Neural progenitor cell (in vitro differentiated cells): Measurements from ENCODE around the gene COL19A1. TPM values are rescaled to one million over a fixed set of nuclear protein-coding genes. Genes with fewer than 3 reads are reported as not detected.
"Not testable (repeated sequence)": the region's sequence is repeated elsewhere in the genome, so short reads cannot be mapped to it uniquely, and the experiment has no call there.

Experiments
- DNase-seq: peaks from one replicate; pipeline ENCODE4 v3.0.0-alpha.2; 2016; ENCODE audit warnings: low spot score
- H2AFZ ChIP-seq: fragments of 200-600 bp; sonication (generic); replicated peaks from 2 replicates; pipeline ENCODE4 v1.6.1; 2016; ENCODE audit warnings: antibody characterized with exemption
- H3F3A ChIP-seq: fragments of 200-600 bp; sonication (generic); 2 replicates; pipeline ENCODE4 v1.6.1; 2016; ENCODE audit warnings: antibody characterized with exemption, low read depth
- H3K27ac ChIP-seq: fragments of 200-600 bp; sonication (generic); 2 replicates; pipeline ENCODE4 v1.5.1; 2016; ENCODE audit warnings: mild to moderate bottlenecking
- H3K27me3 ChIP-seq: fragments of 200-600 bp; sonication (generic); 2 replicates; pipeline ENCODE4 v1.6.1; 2016; ENCODE audit warnings: mild to moderate bottlenecking, moderate library complexity
- H3K36me3 ChIP-seq: fragments of 200-600 bp; sonication (generic); 2 replicates; pipeline ENCODE4 v1.5.1; 2016
- H3K4me1 ChIP-seq: fragments of 200-600 bp; sonication (generic); 2 replicates; pipeline ENCODE4 v1.6.1; 2016; ENCODE audit warnings: mixed run types
- H3K4me2 ChIP-seq: fragments of 200-600 bp; sonication (generic); 2 replicates; pipeline ENCODE4 v1.6.1; 2016
- H3K4me3 ChIP-seq: fragments of 200-600 bp; sonication (generic); 2 replicates; pipeline ENCODE4 v1.5.1; 2016
- H3K79me2 ChIP-seq: fragments of 200-600 bp; sonication (generic); 2 replicates; pipeline ENCODE4 v1.6.1; 2016; ENCODE audit warnings: low read depth
- H3K9ac ChIP-seq: fragments of 200-600 bp; sonication (generic); 2 replicates; pipeline ENCODE4 v1.6.1; 2016
- H3K9me3 ChIP-seq: fragments of 200-600 bp; sonication (generic); 2 replicates; pipeline ENCODE4 v1.5.1; 2016; ENCODE audit warnings: low read depth
- H4K20me1 ChIP-seq: fragments of 200-600 bp; sonication (generic); 2 replicates; pipeline ENCODE4 v1.6.1; 2016; ENCODE audit warnings: low read depth
- H3K27ac Mint-ChIP-seq: 3 replicates; pipeline ENCODE4 v1.8.0; 2021; ENCODE audit warnings: mixed read lengths
- H3K27me3 Mint-ChIP-seq: 2 replicates; pipeline ENCODE4 v1.8.0; 2022; ENCODE audit warnings: low read depth, mild to moderate bottlenecking, inconsistent platforms, moderate library complexity, mixed read lengths; ENCODE audit not compliant: insufficient read depth
- H3K36me3 Mint-ChIP-seq: 3 replicates; pipeline ENCODE4 v1.8.0; 2021; ENCODE audit warnings: mixed read lengths
- H3K4me1 Mint-ChIP-seq: 3 replicates; pipeline ENCODE4 v1.8.0; 2021; ENCODE audit warnings: mixed read lengths
- H3K4me3 Mint-ChIP-seq: 3 replicates; pipeline ENCODE4 v1.8.0; 2021; ENCODE audit warnings: mild to moderate bottlenecking, moderate library complexity, mixed read lengths
- H3K9me3 Mint-ChIP-seq: 3 replicates; pipeline ENCODE4 v1.8.0; 2020; ENCODE audit warnings: mixed read lengths
- EZH2 ChIP-seq: fragments of 200-600 bp; sonication (generic); IDR thresholded peaks from 2 replicates; pipeline ENCODE4 v1.6.1; 2017; ENCODE audit warnings: antibody characterized with exemption, mild to moderate bottlenecking, moderate library complexity
- EZH2phosphoT487 ChIP-seq: fragments of 200-600 bp; sonication (generic); IDR thresholded peaks from 2 replicates; pipeline ENCODE4 v1.6.1; 2017; ENCODE audit warnings: antibody characterized with exemption
- total RNA-seq: library from RNA; depleted of rRNA; stranded (reverse); fragments of >200 nt; gene quantifications from 2 replicates; pipeline ENCODE4 v1.2.3, GENCODE V29; 2015; ENCODE audit warnings: low replicate concordance
- TF ChIP-seq, protein P1 (sequence below): fragments of 200-600 bp; sonication (generic); IDR thresholded peaks from 2 replicates; pipeline ENCODE4 v1.5.1; 2017; ENCODE audit warnings: antibody characterized with exemption, mild to moderate bottlenecking

COL19A1 gene
- total RNA-seq, 1 donor from 2014 or later, result not detected

DNA sequence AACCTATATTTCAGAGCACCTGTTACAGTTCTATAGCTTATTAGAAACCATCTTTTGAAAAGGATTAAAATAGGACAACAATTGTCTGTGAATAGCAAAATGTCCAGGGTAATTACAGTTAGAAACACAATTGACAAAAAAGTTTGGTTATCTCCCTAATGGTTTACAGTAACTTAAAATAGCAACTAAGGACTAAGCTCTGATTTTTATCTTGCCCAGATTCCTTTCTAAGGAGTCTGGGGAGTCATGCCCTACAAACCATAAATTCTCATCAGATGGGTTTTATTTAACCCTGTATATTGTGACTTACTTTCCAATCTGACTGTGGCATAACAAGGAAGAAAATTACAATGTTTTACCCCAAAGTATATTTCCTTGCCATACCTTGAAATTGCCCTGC, 26.9 kb downstream of the COL19A1 start:
- not testable (repeated sequence) for H3K27me3 Mint-ChIP-seq, H4K20me1 ChIP-seq, H3K9me3 Mint-ChIP-seq, H3K9me3 ChIP-seq, H3K4me3 ChIP-seq, H3K27ac ChIP-seq, H3K4me3 Mint-ChIP-seq, DNase-seq, H3K36me3 ChIP-seq, H3K36me3 Mint-ChIP-seq, H3K9ac ChIP-seq, H2AFZ ChIP-seq, H3K4me1 Mint-ChIP-seq, H3F3A ChIP-seq, H3K79me2 ChIP-seq, H3K27me3 ChIP-seq, H3K4me2 ChIP-seq, H3K27ac Mint-ChIP-seq
- peaks cover 15% of the 10 kb centered on the region for H3K4me1 ChIP-seq

DNA sequence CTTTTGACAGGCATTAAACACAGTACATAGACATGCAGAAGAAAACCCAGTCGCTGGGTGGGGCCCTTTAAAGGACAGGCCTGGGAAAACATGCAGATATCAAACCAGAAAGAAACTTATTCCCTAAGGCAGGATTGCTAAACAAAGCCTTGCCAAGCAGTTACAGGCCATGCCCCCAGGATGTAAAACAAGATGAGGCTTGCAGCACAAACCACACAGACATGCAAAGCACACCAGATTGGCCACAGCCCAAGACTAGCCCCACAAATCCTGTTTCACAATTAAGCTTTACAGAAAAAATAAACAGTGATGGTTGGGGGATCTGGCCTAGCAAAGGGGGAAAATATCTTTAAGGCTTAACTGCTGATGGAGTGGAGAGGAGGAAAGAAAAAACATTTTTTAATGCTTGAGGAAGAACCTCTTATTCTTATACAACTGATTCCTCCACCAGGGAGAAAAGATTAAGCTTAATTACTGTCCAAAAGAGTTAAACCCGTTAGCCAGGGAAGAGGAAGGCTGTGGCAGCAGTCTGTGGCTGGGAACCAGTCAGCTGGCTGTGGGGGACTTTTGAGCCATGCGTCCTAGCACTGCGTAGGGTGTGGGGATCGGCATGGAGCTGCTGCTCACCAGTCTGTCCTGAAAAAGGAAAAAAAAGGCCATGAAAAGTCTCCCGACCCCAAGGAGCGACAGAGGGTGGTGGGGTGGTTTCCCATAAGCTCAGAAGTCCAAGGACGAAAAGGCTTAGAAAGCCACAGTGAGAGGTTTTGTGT, 28.4 kb downstream of the COL19A1 start:
- H3K79me2 ChIP-seq, result no peaks in the 10 kb centered on the region
- no peaks in the 10 kb centered on the region for H3K27me3 ChIP-seq
- no peaks in the 10 kb centered on the region for H3K36me3 ChIP-seq
- no peak overlapping the region for H3K4me3 Mint-ChIP-seq
- TF ChIP-seq, protein P1, sequence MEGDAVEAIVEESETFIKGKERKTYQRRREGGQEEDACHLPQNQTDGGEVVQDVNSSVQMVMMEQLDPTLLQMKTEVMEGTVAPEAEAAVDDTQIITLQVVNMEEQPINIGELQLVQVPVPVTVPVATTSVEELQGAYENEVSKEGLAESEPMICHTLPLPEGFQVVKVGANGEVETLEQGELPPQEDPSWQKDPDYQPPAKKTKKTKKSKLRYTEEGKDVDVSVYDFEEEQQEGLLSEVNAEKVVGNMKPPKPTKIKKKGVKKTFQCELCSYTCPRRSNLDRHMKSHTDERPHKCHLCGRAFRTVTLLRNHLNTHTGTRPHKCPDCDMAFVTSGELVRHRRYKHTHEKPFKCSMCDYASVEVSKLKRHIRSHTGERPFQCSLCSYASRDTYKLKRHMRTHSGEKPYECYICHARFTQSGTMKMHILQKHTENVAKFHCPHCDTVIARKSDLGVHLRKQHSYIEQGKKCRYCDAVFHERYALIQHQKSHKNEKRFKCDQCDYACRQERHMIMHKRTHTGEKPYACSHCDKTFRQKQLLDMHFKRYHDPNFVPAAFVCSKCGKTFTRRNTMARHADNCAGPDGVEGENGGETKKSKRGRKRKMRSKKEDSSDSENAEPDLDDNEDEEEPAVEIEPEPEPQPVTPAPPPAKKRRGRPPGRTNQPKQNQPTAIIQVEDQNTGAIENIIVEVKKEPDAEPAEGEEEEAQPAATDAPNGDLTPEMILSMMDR, result no peak
- TF ChIP-seq EZH2, result no peak
- TF ChIP-seq EZH2phosphoT487, result no peak
- no peaks in the 10 kb centered on the region for H3F3A ChIP-seq
- H3K4me1 Mint-ChIP-seq, result peaks cover 5% of the 10 kb centered on the region
- peaks cover 2% of the 10 kb centered on the region for H3K9me3 Mint-ChIP-seq
- peak; percentile 13 for DNase-seq
- H3K9ac ChIP-seq, result no peak overlapping the region
- peak overlapping the region; percentile 11 for H3K27ac ChIP-seq
- no peak overlapping the region for H3K4me3 ChIP-seq
- H3K27me3 Mint-ChIP-seq, result no peaks in the 10 kb centered on the region
- H3K4me2 ChIP-seq, result no peak overlapping the region
- peaks cover 15% of the 10 kb centered on the region for H3K4me1 ChIP-seq
- no peaks in the 10 kb centered on the region for H4K20me1 ChIP-seq
- no peaks in the 10 kb centered on the region for H3K9me3 ChIP-seq
- H2AFZ ChIP-seq, result peak overlapping the region; percentile 21
- H3K27ac Mint-ChIP-seq, result no peak overlapping the region
- no peaks in the 10 kb centered on the region for H3K36me3 Mint-ChIP-seq

DNA sequence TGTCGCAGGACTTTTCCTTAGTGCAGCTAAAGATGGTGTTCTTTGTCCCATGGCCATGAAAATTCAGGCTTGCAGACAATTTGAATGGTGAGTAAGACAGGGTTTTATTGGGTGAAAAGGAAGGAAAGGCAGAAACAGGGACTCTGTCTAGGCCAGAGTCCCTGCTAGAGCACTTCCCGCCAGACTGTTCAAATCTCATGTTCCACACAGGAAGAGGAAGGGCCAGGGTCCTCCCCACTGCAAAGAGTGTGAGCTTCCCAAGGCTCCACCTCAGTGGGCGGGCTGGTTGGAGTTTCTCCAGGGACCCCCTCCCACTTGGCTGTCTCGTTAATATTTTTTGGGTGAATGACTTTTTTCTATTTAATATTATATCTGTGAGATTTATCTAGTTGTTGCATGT, 29.0 kb downstream of the COL19A1 start:
- DNase-seq, result no peak
- no peak overlapping the region for H3K27ac Mint-ChIP-seq
- peaks cover 5% of the 10 kb centered on the region for H3K4me1 Mint-ChIP-seq
- H3K9ac ChIP-seq, result no peak overlapping the region
- no peak overlapping the region for H3K4me3 ChIP-seq
- H3K79me2 ChIP-seq, result no peaks in the 10 kb centered on the region
- peak overlapping the region; percentile 21 for H2AFZ ChIP-seq
- H3K4me3 Mint-ChIP-seq, result no peak overlapping the region
- H3K36me3 ChIP-seq, result no peaks in the 10 kb centered on the region
- no peak overlapping the region for H3K4me2 ChIP-seq
- no peaks in the 10 kb centered on the region for H3F3A ChIP-seq
- no peaks in the 10 kb centered on the region for H3K27me3 ChIP-seq
- H3K4me1 ChIP-seq, result peaks cover 15% of the 10 kb centered on the region
- no peaks in the 10 kb centered on the region for H3K9me3 ChIP-seq
- no peaks in the 10 kb centered on the region for H3K27me3 Mint-ChIP-seq
- H3K36me3 Mint-ChIP-seq, result no peaks in the 10 kb centered on the region
- H3K27ac ChIP-seq, result no peak overlapping the region
- TF ChIP-seq EZH2phosphoT487 (no peak), EZH2 (no peak)
- TF ChIP-seq, protein P1, result no peak
- H4K20me1 ChIP-seq, result no peaks in the 10 kb centered on the region
- H3K9me3 Mint-ChIP-seq, result peaks cover 2% of the 10 kb centered on the region

DNA sequence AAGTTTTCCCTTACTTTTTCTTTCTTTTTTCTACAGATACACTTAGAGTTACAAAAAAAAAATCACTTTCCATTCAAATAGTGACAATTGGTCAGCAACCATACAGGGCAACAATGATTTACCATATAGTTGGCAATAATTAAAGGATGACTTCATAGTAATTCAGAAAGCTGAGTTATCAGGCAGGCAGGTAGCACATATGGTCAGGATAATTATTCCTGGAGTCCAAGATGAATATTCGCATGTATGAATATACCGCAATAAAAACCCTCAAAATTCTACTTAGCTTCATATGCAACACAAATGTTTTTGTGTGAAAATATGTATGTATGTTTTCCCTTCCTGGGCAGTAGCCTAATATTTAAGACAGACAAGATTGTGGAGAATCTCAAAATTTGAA, 34.5 kb downstream of the COL19A1 start:
- peaks cover 2% of the 10 kb centered on the region for H3K9me3 Mint-ChIP-seq
- no peak overlapping the region for H3K27ac ChIP-seq
- H3K4me3 ChIP-seq, result no peak overlapping the region
- no peaks in the 10 kb centered on the region for H3K4me1 Mint-ChIP-seq
- no peak overlapping the region for H3K9ac ChIP-seq
- H4K20me1 ChIP-seq, result no peaks in the 10 kb centered on the region
- no peak for DNase-seq
- no peak for TF ChIP-seq EZH2
- no peak for TF ChIP-seq EZH2phosphoT487
- TF ChIP-seq, protein P1, result no peak
- H3K36me3 Mint-ChIP-seq, result no peaks in the 10 kb centered on the region
- H3K36me3 ChIP-seq, result no peaks in the 10 kb centered on the region
- no peaks in the 10 kb centered on the region for H3K4me1 ChIP-seq
- no peak overlapping the region for H3K27ac Mint-ChIP-seq
- H3K27me3 Mint-ChIP-seq, result no peaks in the 10 kb centered on the region
- no peaks in the 10 kb centered on the region for H3F3A ChIP-seq
- H3K27me3 ChIP-seq, result no peaks in the 10 kb centered on the region
- no peak overlapping the region for H3K4me3 Mint-ChIP-seq
- H3K79me2 ChIP-seq, result no peaks in the 10 kb centered on the region
- no peaks in the 10 kb centered on the region for H3K9me3 ChIP-seq
- no peak overlapping the region for H3K4me2 ChIP-seq
- no peak overlapping the region for H2AFZ ChIP-seq
